ENCODE measurements around the gene FAM118A. TPM values are rescaled to one million over a fixed set of nuclear protein-coding genes. Genes with fewer than 3 reads are reported as not detected.
A peak's percentile ranks its signal among the peaks of the same experiment; 100 is the strongest.
"Not testable (repeated sequence)": the region's sequence is repeated elsewhere in the genome, so short reads cannot be mapped to it uniquely, and the experiment has no call there.

The FAM118A gene
- 10 to 100 TPM in 3 of 4 donors, 1 to 10 TPM in 1; 4.5 to 76.3 (median 24.7) TPM for polyA plus RNA-seq
- long read RNA-seq, donor 1, partial matches to known transcripts: 0 of 10 reads
- long read RNA-seq, donor 1, other reads (novel, unspliced or antisense): 0 of 10 reads
- long read RNA-seq, donor 2: 0 reads
- long read RNA-seq, donor 3, transcript FAM118A-211 (4 exons, 756 nt): major isoform, 25 of 55 reads
- long read RNA-seq, donor 3, partial matches to known transcripts: 26 of 55 reads
- long read RNA-seq, donor 3, other reads (novel, unspliced or antisense): 0 of 55 reads
- long read RNA-seq, donor 4: 0 reads
- long read RNA-seq, donor 5, partial matches to known transcripts: 0 of 1 reads
- long read RNA-seq, donor 5, other reads (novel, unspliced or antisense): 0 of 1 reads
- long read RNA-seq, donor 6, partial matches to known transcripts: 0 of 4 reads
- long read RNA-seq, donor 6, other reads (novel, unspliced or antisense): 0 of 4 reads
- long read RNA-seq, donor 7, partial matches to known transcripts: 0 of 3 reads
- long read RNA-seq, donor 7, other reads (novel, unspliced or antisense): 0 of 3 reads
- long read RNA-seq, donor 8: 0 reads
- long read RNA-seq, donor 9: 0 reads
- long read RNA-seq, donor 10, partial matches to known transcripts: 0 of 4 reads
- long read RNA-seq, donor 10, other reads (novel, unspliced or antisense): 0 of 4 reads

DNA sequence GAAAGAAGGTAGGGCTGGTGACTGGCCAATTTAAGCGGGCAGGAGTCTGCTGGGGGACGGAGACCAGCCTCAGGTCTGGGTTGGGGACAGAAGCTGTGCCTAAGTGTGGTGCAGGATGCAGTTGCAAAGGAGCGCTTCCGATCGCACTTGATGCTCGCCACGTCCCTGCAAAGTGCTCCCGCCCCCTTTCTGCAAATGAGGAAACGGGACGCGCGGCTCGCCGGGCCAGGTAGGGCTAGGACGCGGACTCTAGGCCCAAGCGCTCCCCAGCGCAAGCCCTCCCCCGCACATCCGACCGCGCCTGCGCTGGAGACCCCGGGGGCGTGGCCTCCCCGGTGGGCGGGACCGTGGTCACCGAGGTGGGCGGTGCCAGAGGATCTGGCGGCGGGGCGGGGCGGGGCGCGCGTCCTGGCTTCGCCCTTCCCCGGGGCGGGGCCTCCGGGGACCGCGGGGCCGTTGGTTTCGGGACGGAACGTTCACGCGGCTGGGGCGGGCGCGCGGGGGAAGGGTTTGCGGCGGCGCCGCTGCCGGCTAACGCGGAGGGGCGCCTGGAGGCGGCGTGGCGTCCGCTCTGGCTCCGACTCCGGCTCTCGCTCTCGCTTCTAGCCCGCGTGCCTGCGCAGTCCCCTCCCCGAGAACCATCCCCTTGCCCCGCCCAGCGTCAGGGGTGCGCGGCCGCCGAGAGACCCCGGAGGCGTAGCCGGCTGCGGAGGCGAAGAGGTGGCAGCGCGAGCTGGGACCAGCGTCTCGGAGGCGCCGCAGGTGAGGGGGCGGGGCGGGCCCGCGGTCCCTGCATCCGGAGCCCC lies at the start of gene FAM118A:
Gene FAM118A (plus strand): TSS at position 513 of the 806 bp plus-strand sequence. CDS start 12,446 bp downstream, outside the sequence.
- no peak for FAIRE-seq
- Histone ChIP-seq H3K9me3 (ENCODE audit: control insufficient read depth in 2 of 2, insufficient read depth in 1 of 2, low read depth in 1 of 2, low read length in 1 of 2) (no peaks in the 10 kb centered on the region), H3K36me3 (ENCODE audit: control insufficient read depth in 3 of 3, insufficient read depth in 2 of 3, low read depth in 1 of 3, low read length in 3 of 3) (peaks cover 0 to 11% (median 0%) of the 10 kb centered on the region in 3 donors), H3K4me3 (ENCODE audit: low read depth in 1 of 3, low read length in 3 of 3) (peak within 1 kb of the TSS; percentile 72 to 92 (median 86)), H3K27me3 (ENCODE audit: control insufficient read depth in 3 of 3, insufficient read depth in 3 of 3, low read length in 3 of 3) (no peaks in the 10 kb centered on the region), H3K27ac (ENCODE audit: low read depth in 1 of 3, low read length in 2 of 3) (peak within 1 kb of the TSS; percentile 65 to 93 (median 87)), H3K4me1 (ENCODE audit: control insufficient read depth in 3 of 3, insufficient read depth in 2 of 3, low read depth in 1 of 3, low read length in 2 of 3) (peaks cover 0 to 49% (median 6%) of the 10 kb centered on the region in 3 donors)
- WGBS, 3 donors: 1% methylated on average over 35 to 95 of the region's 95 CpGs
- peak; percentile 95 to 98 for DNase-seq

DNA sequence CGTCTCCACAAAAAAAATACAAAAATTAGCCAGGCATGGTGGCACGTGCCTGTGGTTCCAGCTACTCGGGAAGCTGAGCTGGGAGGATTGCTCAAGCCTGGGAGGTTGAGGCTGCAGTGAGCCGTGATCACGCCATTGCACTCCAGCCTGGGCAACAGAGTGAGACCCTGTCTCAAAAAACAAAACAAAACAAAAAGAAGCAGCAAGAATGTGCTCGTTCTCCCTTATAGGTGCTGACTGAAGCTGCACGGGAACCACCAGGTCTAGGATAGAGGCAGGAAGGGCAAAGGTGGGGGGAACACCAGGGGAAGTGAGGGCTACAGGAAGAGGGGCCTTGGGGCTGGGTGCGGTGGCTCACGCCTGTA lies 49.4 kb upstream of the FAM118A start:
- not testable (repeated sequence) for DNase-seq; H3K4me1 ChIP-seq (ENCODE audit: control insufficient read depth in 3 of 3, insufficient read depth in 2 of 3, low read depth in 1 of 3, low read length in 2 of 3); H3K36me3 ChIP-seq (ENCODE audit: control insufficient read depth in 3 of 3, insufficient read depth in 2 of 3, low read depth in 1 of 3, low read length in 3 of 3); FAIRE-seq; H3K4me3 ChIP-seq (ENCODE audit: low read depth in 1 of 3, low read length in 3 of 3); H3K9me3 ChIP-seq (ENCODE audit: control insufficient read depth in 2 of 2, insufficient read depth in 1 of 2, low read depth in 1 of 2, low read length in 1 of 2); H3K27me3 ChIP-seq (ENCODE audit: control insufficient read depth in 3 of 3, insufficient read depth in 3 of 3, low read length in 3 of 3); H3K27ac ChIP-seq (ENCODE audit: low read depth in 1 of 3, low read length in 2 of 3)
- 73 to 85% (median 74%) methylated on average over 9 of the region's 9 CpGs for WGBS, 3 donors

DNA sequence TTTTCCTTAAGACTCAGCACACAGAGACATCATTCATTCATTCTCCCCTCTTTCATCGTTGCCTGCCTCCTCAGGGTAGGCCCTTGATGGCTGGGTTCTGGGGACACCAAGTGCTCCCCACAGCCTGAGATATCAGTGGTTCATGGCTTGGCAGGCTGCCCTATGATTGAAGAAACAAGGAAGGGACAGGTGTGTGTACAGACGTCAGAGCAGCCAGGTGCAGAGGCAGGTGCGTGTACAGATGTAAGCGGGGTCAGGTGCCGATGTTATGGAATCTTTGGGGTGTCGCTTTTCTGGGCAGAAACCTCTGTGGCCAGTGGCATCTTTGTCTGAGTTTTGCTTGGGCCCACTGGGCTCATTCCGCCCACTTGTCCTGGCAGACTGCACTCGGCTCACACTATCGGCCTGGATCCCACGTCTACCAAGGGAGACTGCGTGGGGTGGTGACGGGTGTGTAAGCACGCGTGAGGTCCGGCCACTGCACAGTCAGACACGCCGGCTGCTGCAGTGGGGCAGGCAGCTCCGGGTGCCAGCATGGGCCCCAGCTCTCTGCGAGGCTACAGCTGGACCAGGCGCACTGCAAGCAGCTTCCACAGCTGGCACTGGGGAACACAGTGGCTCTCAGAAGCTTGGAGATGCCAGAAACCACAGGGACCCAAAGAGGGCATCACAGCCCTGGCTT lies 48.2 kb upstream of the FAM118A start:
- peak; percentile 61 to 79 for DNase-seq
- Histone ChIP-seq H3K9me3 (ENCODE audit: control insufficient read depth in 2 of 2, insufficient read depth in 1 of 2, low read depth in 1 of 2, low read length in 1 of 2) (no peaks in the 10 kb centered on the region), H3K27ac (ENCODE audit: low read depth in 1 of 3, low read length in 2 of 3) (no peak overlapping the region), H3K27me3 (ENCODE audit: control insufficient read depth in 3 of 3, insufficient read depth in 3 of 3, low read length in 3 of 3) (no peaks in the 10 kb centered on the region), H3K36me3 (ENCODE audit: control insufficient read depth in 3 of 3, insufficient read depth in 2 of 3, low read depth in 1 of 3, low read length in 3 of 3) (no peaks in the 10 kb centered on the region), H3K4me3 (ENCODE audit: low read depth in 1 of 3, low read length in 3 of 3) (no peak overlapping the region), H3K4me1 (ENCODE audit: control insufficient read depth in 3 of 3, insufficient read depth in 2 of 3, low read depth in 1 of 3, low read length in 2 of 3) (peaks cover 0 to 5% (median 0%) of the 10 kb centered on the region in 3 donors)
- WGBS, 3 donors: 25 to 67% (median 49%) methylated on average over 18 to 20 of the region's 20 CpGs
- no peak for FAIRE-seq

DNA sequence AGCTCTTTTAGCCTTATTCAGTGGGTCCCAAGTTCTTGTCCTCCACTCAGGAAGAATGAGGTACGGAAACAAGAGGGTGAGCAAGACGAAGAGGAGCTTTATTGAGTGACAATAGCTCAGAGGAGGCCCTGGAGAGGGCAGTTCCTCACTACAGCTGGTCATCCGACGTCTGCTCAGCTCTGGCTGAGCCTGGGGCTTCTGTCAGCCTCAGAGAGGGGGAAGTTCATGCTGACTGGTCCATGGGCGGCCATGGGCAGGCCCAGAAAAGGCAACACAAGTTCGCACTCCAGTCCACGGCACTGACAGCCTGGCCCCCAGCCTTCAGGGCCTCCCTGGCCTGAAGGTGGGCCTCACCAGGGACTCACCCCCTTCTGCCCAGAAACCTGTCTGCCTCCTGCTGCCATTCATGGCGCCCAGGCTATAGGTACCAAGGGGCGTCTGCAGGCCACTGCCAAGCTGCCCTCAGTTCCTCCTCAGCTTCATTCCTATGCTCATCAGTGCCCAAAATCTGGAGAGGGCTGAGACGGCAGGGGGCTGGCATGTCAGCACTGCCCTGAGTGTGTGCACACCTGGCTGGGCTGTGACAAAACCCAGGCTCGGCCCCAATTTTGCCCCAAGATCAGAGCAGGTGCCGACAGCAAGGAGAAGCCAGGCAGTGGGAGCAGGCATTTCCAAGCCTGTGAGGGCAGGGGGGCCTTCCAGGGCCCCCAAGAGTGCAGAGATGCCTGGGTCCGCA lies 47.4 kb upstream of the FAM118A start:
- FAIRE-seq (no peak), DNase-seq (no peak)
- H3K9me3 ChIP-seq (ENCODE audit: control insufficient read depth in 2 of 2, insufficient read depth in 1 of 2, low read depth in 1 of 2, low read length in 1 of 2): no peaks in the 10 kb centered on the region
- H3K27ac ChIP-seq (ENCODE audit: low read depth in 1 of 3, low read length in 2 of 3): no peak overlapping the region
- 68 to 81% (median 74%) methylated on average over 13 of the region's 13 CpGs for WGBS, 3 donors
- no peaks in the 10 kb centered on the region for H3K27me3 ChIP-seq (ENCODE audit: control insufficient read depth in 3 of 3, insufficient read depth in 3 of 3, low read length in 3 of 3)
- H3K4me3 ChIP-seq (ENCODE audit: low read depth in 1 of 3, low read length in 3 of 3): no peak overlapping the region
- H3K4me1 ChIP-seq (ENCODE audit: control insufficient read depth in 3 of 3, insufficient read depth in 2 of 3, low read depth in 1 of 3, low read length in 2 of 3): peaks cover 0 to 5% (median 0%) of the 10 kb centered on the region in 3 donors
- no peaks in the 10 kb centered on the region for H3K36me3 ChIP-seq (ENCODE audit: control insufficient read depth in 3 of 3, insufficient read depth in 2 of 3, low read depth in 1 of 3, low read length in 3 of 3)

DNA sequence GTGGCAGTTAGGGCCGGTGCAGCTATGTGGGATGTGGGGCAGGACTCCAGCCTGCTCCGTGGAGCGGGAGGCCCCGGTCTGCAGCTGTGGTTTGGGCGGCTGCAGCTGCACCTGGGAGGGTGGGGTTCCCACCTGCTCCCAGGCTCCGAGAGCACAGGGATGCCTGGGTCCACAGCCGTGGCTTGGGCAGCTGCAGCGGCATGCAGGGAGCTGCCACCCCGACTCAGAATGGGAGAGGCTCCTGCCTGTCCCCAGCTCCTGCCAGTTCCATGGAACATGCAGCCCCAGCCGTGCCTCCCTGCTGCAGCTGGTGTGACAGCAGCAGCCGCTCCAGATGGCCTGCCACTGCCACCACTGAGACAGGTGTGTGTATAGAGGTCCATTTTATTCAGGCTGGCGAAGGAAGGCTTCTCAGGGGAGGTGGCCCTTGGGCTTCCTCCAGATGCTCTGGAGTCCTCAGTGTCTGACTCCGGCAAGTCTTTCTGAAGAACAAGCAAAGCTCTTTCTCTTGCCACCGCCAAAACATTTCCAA lies 46.7 kb upstream of the FAM118A start:
- no peak for FAIRE-seq
- Histone ChIP-seq H3K4me3 (ENCODE audit: low read depth in 1 of 3, low read length in 3 of 3) (no peak overlapping the region), H3K4me1 (ENCODE audit: control insufficient read depth in 3 of 3, insufficient read depth in 2 of 3, low read depth in 1 of 3, low read length in 2 of 3) (peaks cover 0 to 5% (median 0%) of the 10 kb centered on the region in 3 donors), H3K9me3 (ENCODE audit: control insufficient read depth in 2 of 2, insufficient read depth in 1 of 2, low read depth in 1 of 2, low read length in 1 of 2) (no peaks in the 10 kb centered on the region), H3K27me3 (ENCODE audit: control insufficient read depth in 3 of 3, insufficient read depth in 3 of 3, low read length in 3 of 3) (no peaks in the 10 kb centered on the region), H3K27ac (ENCODE audit: low read depth in 1 of 3, low read length in 2 of 3) (peak overlapping the region in 1 of 3 donors; percentile 27), H3K36me3 (ENCODE audit: control insufficient read depth in 3 of 3, insufficient read depth in 2 of 3, low read depth in 1 of 3, low read length in 3 of 3) (no peaks in the 10 kb centered on the region)
- no peak for DNase-seq
- WGBS, 3 donors: 23 to 50% (median 46%) methylated on average over 14 of the region's 14 CpGs

DNA sequence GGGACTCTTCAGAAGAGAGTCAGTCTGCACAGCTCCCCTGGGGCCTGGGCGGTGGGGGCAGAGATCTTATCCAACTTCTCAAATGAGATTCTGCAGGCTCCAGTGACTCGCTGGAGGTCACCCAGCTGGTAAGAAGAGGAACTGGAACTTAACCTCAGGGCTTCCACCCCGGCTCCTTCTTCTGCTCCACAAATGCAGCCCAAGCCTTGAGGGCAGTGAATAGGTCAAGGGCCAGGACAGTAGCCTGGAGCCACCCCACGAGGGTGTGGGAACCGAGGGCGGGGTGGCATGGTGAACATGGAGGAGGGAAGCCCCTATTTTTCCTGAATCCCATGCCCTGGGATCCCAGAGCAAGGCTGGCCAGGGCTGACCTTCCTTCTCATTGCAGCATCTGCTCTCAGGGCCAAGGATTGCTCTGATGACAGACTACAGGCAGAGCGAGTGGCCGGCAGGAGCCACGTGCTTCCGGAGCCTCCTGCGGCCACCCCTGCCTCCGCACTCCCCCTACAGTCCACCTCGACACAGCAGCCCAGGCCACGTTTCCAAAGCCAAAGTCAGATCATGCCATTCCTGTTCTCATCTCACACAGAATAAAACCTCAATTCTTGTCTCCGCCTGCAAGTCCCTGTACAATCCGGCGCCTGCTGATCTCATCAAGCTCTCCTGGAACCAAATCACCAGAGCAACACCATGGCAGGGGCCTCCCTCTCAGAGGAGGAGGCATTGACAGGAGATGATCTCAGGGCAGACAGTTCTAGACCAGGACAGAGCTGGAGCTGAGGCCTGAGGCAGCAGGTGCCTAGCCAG lies 46.1 kb upstream of the FAM118A start:
- Histone ChIP-seq H3K4me1 (ENCODE audit: control insufficient read depth in 3 of 3, insufficient read depth in 2 of 3, low read depth in 1 of 3, low read length in 2 of 3) (peaks cover 0 to 5% (median 0%) of the 10 kb centered on the region in 3 donors), H3K27me3 (ENCODE audit: control insufficient read depth in 3 of 3, insufficient read depth in 3 of 3, low read length in 3 of 3) (no peaks in the 10 kb centered on the region), H3K9me3 (ENCODE audit: control insufficient read depth in 2 of 2, insufficient read depth in 1 of 2, low read depth in 1 of 2, low read length in 1 of 2) (no peaks in the 10 kb centered on the region), H3K4me3 (ENCODE audit: low read depth in 1 of 3, low read length in 3 of 3) (no peak overlapping the region), H3K27ac (ENCODE audit: low read depth in 1 of 3, low read length in 2 of 3) (peak overlapping the region in 1 of 3 donors; percentile 47), H3K36me3 (ENCODE audit: control insufficient read depth in 3 of 3, insufficient read depth in 2 of 3, low read depth in 1 of 3, low read length in 3 of 3) (no peaks in the 10 kb centered on the region)
- 39 to 66% (median 64%) methylated on average over 17 of the region's 17 CpGs for WGBS, 3 donors
- DNase-seq (peak in 1 of 2 donors; percentile 79), FAIRE-seq (no peak)

DNA sequence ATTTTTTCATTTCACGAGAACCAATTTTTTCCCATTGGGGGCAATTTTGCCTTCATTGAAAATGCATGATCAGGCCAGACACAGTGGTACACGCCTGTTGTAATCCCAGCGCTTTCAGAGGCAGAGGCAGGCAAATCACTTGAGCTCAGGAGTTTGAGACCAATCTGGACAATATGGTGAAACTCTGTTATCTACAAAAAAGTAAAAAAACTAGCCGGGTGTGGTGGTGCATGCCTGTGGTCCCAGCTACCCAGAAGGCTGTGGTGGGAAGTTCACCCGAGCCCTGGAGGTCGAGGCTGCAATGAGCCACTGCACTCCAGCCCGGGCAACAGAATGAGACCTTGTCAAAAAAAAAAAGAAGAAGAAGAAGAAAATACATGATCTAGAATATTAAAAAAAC lies 44.2 kb upstream of the FAM118A start:
- no peaks in the 10 kb centered on the region for H3K36me3 ChIP-seq (ENCODE audit: control insufficient read depth in 3 of 3, insufficient read depth in 2 of 3, low read depth in 1 of 3, low read length in 3 of 3)
- no peak overlapping the region for H3K4me3 ChIP-seq (ENCODE audit: low read depth in 1 of 3, low read length in 3 of 3)
- no peaks in the 10 kb centered on the region for H3K27me3 ChIP-seq (ENCODE audit: control insufficient read depth in 3 of 3, insufficient read depth in 3 of 3, low read length in 3 of 3)
- H3K4me1 ChIP-seq (ENCODE audit: control insufficient read depth in 3 of 3, insufficient read depth in 2 of 3, low read depth in 1 of 3, low read length in 2 of 3): peaks cover 0 to 18% (median 0%) of the 10 kb centered on the region in 3 donors
- no peak for DNase-seq
- no peaks in the 10 kb centered on the region for H3K9me3 ChIP-seq (ENCODE audit: control insufficient read depth in 2 of 2, insufficient read depth in 1 of 2, low read depth in 1 of 2, low read length in 1 of 2)
- WGBS, 3 donors: 65 to 69% (median 68%) methylated on average over 7 of the region's 7 CpGs
- FAIRE-seq: no peak
- no peak overlapping the region for H3K27ac ChIP-seq (ENCODE audit: low read depth in 1 of 3, low read length in 2 of 3)

Measured in small intestine (tissue), 16 donors.